ENCODE results near the gene C1QTNF8. TPM values are rescaled to one million over a fixed set of nuclear protein-coding genes. Genes with fewer than 3 reads are reported as not detected.

Gene C1QTNF8
- total RNA-seq, 2 donors from 2014 or later = 0.34 TPM; not detected in 1

DNA sequence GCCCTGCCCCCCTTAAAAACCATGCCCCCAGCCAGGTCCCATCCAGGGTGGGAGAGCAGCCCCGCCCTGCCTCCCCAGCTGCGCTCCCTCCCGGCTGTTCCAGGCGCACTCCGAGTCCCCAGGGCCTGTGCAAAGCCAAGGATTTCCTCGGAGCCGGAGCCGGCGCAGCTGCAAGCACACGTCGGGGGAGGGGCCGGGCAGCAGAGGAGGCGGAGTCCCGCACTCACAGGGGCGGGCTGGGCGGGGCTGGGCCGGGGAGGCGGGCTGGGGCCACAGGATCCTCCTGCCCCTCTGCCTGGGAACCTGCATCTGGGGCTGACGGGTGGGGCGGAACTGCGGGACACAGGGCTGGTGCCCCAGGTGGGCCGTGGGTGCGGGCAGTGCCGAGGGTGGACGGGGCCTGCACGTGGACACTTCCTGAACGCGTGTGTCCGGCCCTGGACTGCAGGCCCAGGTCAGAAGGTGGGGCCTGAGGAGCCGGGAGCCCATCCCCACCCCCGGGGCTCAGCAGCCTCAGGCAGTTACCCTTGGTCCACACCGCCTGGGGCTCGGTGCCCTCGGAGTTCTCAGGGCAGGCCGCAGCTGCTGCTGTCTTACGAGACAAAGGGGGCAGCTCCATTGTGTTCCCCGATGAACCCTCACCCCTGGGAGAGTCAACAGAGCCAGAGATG, 47.5 kb downstream of the C1QTNF8 start:
- TF ChIP-seq, protein P1, sequence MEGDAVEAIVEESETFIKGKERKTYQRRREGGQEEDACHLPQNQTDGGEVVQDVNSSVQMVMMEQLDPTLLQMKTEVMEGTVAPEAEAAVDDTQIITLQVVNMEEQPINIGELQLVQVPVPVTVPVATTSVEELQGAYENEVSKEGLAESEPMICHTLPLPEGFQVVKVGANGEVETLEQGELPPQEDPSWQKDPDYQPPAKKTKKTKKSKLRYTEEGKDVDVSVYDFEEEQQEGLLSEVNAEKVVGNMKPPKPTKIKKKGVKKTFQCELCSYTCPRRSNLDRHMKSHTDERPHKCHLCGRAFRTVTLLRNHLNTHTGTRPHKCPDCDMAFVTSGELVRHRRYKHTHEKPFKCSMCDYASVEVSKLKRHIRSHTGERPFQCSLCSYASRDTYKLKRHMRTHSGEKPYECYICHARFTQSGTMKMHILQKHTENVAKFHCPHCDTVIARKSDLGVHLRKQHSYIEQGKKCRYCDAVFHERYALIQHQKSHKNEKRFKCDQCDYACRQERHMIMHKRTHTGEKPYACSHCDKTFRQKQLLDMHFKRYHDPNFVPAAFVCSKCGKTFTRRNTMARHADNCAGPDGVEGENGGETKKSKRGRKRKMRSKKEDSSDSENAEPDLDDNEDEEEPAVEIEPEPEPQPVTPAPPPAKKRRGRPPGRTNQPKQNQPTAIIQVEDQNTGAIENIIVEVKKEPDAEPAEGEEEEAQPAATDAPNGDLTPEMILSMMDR (IDR thresholded peaks at IDR 0.05) = no peak
- TF ChIP-seq POLR2AphosphoS5 (IDR thresholded peaks at IDR 0.05) (no peak), POLR2A (IDR thresholded peaks at IDR 0.05) (no peak)
- Histone ChIP-seq H3K4me3 (no peak overlapping the region), H3K4me1 (replicated peaks) (no peaks in the 10 kb centered on the region), H3K36me3 (no peaks in the 10 kb centered on the region), H3K27ac (no peak overlapping the region), H3K27me3 (replicated peaks; ENCODE audit: insufficient read depth) (peaks cover 37% of the 10 kb centered on the region), H3K9me3 (no peaks in the 10 kb centered on the region)
- WGBS = 25% methylated on average over 26 of the region's 37 CpGs
- intact Hi-C loops (cut with DNase I) = no loop called here
- no peak for DNase-seq (ENCODE audit: low spot score)

DNA sequence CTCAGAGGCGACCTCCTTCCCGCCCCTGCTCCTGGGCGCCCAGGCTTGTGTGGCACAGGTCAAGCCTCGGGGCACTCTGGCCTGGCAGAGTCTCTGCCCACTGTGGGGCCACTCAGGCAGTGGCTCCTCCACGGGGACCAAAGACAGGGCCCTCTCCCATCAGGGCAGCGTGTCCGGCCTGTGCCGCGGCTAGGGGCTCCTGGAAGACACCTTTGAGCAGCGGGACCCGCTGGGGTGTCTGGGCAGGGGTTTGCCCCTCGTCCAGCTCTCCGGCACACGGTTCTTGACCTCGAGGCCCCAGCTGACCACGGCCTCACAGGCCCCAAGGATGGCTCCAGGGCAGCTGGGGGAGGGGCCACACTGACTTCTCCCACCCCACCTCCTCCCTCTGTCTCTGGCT, 48.2 kb downstream of the C1QTNF8 start:
- intact Hi-C loops (cut with DNase I) = no loop called here
- Histone ChIP-seq H3K4me3 (no peak overlapping the region), H3K27me3 (replicated peaks; ENCODE audit: insufficient read depth) (peaks cover 37% of the 10 kb centered on the region), H3K36me3 (no peaks in the 10 kb centered on the region), H3K4me1 (replicated peaks) (no peaks in the 10 kb centered on the region), H3K27ac (no peak overlapping the region), H3K9me3 (no peaks in the 10 kb centered on the region)
- 82% methylated on average over 2 of the region's 16 CpGs for WGBS
- DNase-seq (ENCODE audit: low spot score) = no peak
- TF ChIP-seq POLR2A (IDR thresholded peaks at IDR 0.05) (no peak), POLR2AphosphoS5 (IDR thresholded peaks at IDR 0.05) (no peak)
- TF ChIP-seq, protein P1 (IDR thresholded peaks at IDR 0.05) = no peak

DNA sequence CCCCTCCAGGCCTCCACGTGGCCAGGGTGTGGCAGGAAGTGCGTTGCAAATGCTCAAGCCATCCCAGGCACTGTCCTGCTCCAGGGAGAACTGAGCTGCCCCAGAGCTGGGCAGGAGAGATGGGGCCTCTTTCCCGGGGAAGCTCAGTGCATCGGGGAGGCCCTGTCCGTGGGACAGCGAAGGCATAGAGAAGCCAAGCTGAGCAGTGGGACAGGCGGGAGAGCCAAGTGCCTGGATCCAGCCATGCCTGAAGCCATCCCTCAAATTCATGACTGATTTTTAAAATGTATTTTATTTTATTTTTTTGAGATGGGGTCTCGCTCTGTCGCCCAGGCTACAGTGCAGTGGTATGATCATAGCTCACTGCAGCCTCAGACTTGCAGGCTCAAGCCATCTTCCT, 48.9 kb downstream of the C1QTNF8 start:
- Histone ChIP-seq H3K27me3 (replicated peaks; ENCODE audit: insufficient read depth) (peaks cover 37% of the 10 kb centered on the region), H3K4me3 (no peak overlapping the region), H3K27ac (no peak overlapping the region), H3K9me3 (no peaks in the 10 kb centered on the region), H3K4me1 (replicated peaks) (no peaks in the 10 kb centered on the region), H3K36me3 (no peaks in the 10 kb centered on the region)
- intact Hi-C loops (cut with DNase I) = no loop called here
- WGBS = 93% methylated on average over 7 of the region's 9 CpGs
- DNase-seq (ENCODE audit: low spot score) = no peak
- TF ChIP-seq, protein P1 (IDR thresholded peaks at IDR 0.05) = no peak
- TF ChIP-seq POLR2A (IDR thresholded peaks at IDR 0.05) (no peak), POLR2AphosphoS5 (IDR thresholded peaks at IDR 0.05) (no peak)

DNA sequence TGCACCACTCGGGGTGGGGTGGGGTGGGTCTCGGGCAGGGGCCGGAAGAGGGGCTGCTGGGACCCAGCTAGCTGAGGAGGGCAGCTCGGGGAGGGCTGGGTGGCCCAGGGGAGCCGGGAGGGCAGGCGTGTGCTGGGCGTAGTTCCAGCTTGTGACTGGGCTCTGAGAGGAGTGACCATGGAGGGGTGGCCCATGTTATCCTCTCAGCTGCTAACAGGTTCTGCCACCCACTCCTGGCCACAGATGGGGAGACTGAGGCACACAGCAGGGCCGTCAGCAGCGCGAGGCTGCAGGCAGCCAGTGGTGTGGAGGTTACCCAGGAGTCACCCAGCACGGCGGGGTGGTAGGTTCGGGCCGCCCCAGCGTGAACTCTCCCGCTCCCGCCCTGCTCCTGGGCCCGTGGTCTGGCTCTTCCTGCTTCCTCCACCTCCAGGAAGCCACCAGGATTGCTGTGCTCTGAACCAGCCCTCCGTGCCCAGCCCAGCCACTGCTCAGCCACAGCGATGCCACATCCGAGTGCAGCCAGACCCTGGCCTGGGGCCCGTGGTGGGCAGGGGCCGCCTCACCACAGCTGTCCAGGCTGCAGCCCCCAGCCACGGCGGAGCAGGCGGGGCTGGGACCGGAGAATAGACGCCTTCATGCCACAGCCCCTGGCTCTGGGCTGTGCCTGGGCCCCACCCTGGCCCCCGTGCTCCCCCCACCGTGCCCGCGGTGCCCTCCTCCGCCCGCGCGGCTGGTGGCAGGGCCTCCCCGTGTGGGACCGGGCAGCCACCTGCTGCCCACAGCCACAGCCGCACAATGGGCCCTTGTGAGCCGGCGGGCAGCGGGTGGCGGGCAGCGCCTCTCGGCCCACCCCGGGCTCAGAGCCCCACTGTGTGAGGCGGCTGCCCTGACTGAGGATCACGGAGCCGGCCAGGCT, 49.8 kb downstream of the C1QTNF8 start:
- no peak overlapping the region for H3K4me3 ChIP-seq
- peaks cover 37% of the 10 kb centered on the region for H3K27me3 ChIP-seq (replicated peaks; ENCODE audit: insufficient read depth)
- H3K4me1 ChIP-seq (replicated peaks) = no peaks in the 10 kb centered on the region
- WGBS = 67% methylated on average over 38 of the region's 49 CpGs
- H3K36me3 ChIP-seq = no peaks in the 10 kb centered on the region
- no peak for TF ChIP-seq POLR2AphosphoS5 (IDR thresholded peaks at IDR 0.05)
- TF ChIP-seq POLR2A (IDR thresholded peaks at IDR 0.05) = no peak
- TF ChIP-seq, protein P1 (IDR thresholded peaks at IDR 0.05) = no peak
- no peak overlapping the region for H3K27ac ChIP-seq
- no peaks in the 10 kb centered on the region for H3K9me3 ChIP-seq
- DNase-seq (ENCODE audit: low spot score) = no peak
- intact Hi-C loops (cut with DNase I) = no loop called here

All from prostate gland (tissue), 2 donors.